Measurements from ENCODE around the gene PICK1.

DNA sequence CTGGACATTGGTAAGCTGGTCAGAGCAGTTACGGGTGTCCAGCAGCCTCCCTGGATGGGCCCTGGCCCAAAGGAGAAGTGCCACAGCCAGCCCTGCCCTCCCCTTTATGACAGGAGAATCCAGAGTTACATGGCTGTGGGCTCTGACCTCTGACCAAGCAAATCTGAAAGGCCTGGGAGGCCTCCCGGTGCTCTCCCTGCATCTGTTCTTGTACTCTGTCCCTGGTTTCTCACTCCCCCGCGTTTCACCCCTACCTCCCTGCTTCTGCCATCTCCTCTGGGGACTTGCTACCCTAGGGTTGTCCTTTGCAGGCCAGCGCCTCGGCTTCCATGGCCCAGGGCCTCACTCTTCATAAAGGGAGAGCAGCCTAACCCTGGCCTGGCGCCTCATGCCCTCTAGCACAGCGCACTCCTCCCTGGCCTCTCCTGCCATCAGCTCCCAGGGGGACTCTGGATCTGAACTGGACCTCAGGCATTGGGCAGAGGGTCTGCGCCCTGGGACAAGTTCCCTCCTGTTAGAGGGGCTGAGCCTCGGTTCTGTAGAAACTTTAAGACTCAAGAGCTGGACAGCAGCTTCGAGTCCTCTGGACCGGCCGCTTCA is 10.7 kb downstream of the PICK1 start:
- TF ChIP-seq CTCF (conservative IDR thresholded peaks at IDR 0.05) = no peak
- TF ChIP-seq ZFX (IDR thresholded peaks at IDR 0.05) = no peak
